K562 (cell line): ENCODE results near the gene CREG2. TPM values are rescaled to one million over a fixed set of nuclear protein-coding genes. Genes with fewer than 3 reads are reported as not detected.

ENCODE experiments used
- ATF4 ChIP-seq: fragments of 450-650 bp; formaldehyde crosslinking; IDR thresholded peaks from 2 replicates; pipeline ENCODE4 v1.4.0; 2022; ENCODE audit warnings: mild to moderate bottlenecking, moderate library complexity
- CEBPZ ChIP-seq: fragments of 150-350 bp; IDR thresholded peaks from 2 replicates; pipeline ENCODE4 v1.6.1; 2014; ENCODE audit warnings: low read depth, mild to moderate bottlenecking, low read length, borderline replicate concordance
- CGGBP1 ChIP-seq: fragments of 250-450 bp; sonication (Bioruptor Pico); IDR thresholded peaks from 2 replicates; pipeline ENCODE4 v1.9.0; 2021; ENCODE audit warnings: mild to moderate bottlenecking
- CTBP1 ChIP-seq: fragments of 450-650 bp; IDR thresholded peaks from 2 replicates; pipeline ENCODE4 v1.6.1; 2016; ENCODE audit warnings: borderline replicate concordance
- MYBL2 ChIP-seq, 2 experiments: fragments of 450-650 bp in 1 of 2; sonication (generic) in 1 of 2; formaldehyde crosslinking in 1 of 2; IDR thresholded peaks; 2 replicates each; pipeline versions ENCODE4 v1.6.1 to v1.8.1; 2017 to 2022; ENCODE audit warnings: borderline replicate concordance in 1 of 2, inconsistent platforms in 1 of 2, low read depth in 1 of 2, mild to moderate bottlenecking in 1 of 2, missing genetic modification reagents in 1 of 2, moderate library complexity in 1 of 2
- PBX2 ChIP-seq, 2 experiments: IDR thresholded peaks in 1 of 2; conservative IDR thresholded peaks in 1 of 2; 2 replicates each; pipeline ENCODE4 v1.6.1; 2016; ENCODE audit warnings: low read depth in 2 of 2, mild to moderate bottlenecking in 1 of 2, missing compliant biosample characterization in 1 of 2, missing genetic modification characterization in 1 of 2, moderate library complexity in 1 of 2
- PCBP2 ChIP-seq: fragments of 200-400 bp; formaldehyde crosslinking; IDR thresholded peaks from 2 replicates; pipeline ENCODE4 v1.6.1; 2018; ENCODE audit warnings: low read length, low read depth, mild to moderate bottlenecking, moderate library complexity; ENCODE audit not compliant: poor library complexity, severe bottlenecking
- PRMT5 ChIP-seq: sonication (generic); formaldehyde crosslinking; IDR thresholded peaks from 2 replicates; pipeline ENCODE4 v1.5.0; 2020; ENCODE audit warnings: missing genetic modification reagents
- STAT6 ChIP-seq: sonication (generic); formaldehyde crosslinking; IDR thresholded peaks from 2 replicates; pipeline ENCODE4 v1.8.1; 2023; ENCODE audit warnings: mild to moderate bottlenecking, missing genetic modification reagents
- ZBTB9 ChIP-seq: fragments of 450-650 bp; formaldehyde crosslinking; IDR thresholded peaks from 2 replicates; pipeline ENCODE4 v1.4.0; 2020; ENCODE audit warnings: mild to moderate bottlenecking, moderate library complexity
- ZC3H4 ChIP-seq: sonication (generic); formaldehyde crosslinking; IDR thresholded peaks from 2 replicates; pipeline ENCODE4 v1.9.0; 2021; ENCODE audit warnings: missing genetic modification reagents, borderline replicate concordance
- ZNF224 ChIP-seq: sonication (generic); formaldehyde crosslinking; IDR thresholded peaks from 2 replicates; pipeline ENCODE4 v1.8.0; 2022; ENCODE audit warnings: mild to moderate bottlenecking, missing genetic modification reagents
- ZNF695 ChIP-seq: fragments of 450-650 bp; formaldehyde crosslinking; IDR thresholded peaks from 2 replicates; pipeline ENCODE4 v1.4.0; 2020; ENCODE audit warnings: mild to moderate bottlenecking, moderate library complexity
- polyA plus RNA-seq, 8 experiments: library from polyadenylated mRNA; depleted of rRNA in 4 of 8; stranded (reverse) in 5 of 8; unstranded in 3 of 8; fragments of >200 nt; fragmentation: Nextera tagmentation in 2 of 8; fragmentation: Illumina TruSeq in 1 of 8; extraction: Ambion mirVana in 2 of 8; extraction: Trizol in 1 of 8; gene quantifications; 2 replicates each; pipeline versions ENCODE4 v1.2.1 to v1.2.3, GENCODE V29; 2011 to 2014; ENCODE audit warnings: inconsistent platforms in 1 of 8, missing spikeins in 1 of 8
- total RNA-seq, 7 experiments: library from RNA; depleted of rRNA in 6 of 7; stranded (reverse); fragments of >200 nt in 6 of 7; fragmentation: Illumina TruSeq in 2 of 7; extraction: Trizol in 2 of 7; gene quantifications; 2 replicates each; pipeline versions ENCODE4 v1.2.1 to v1.2.3, GENCODE V29; 2011 to 2021; ENCODE audit warnings: low replicate concordance in 1 of 7

Gene CREG2
- total and polyA plus RNA-seq, 9 of the 15 experiments (the other 6 are each of a cell fraction or from before 2014, with no cell fraction given): not detected

- TF ChIP-seq PBX2 (CRISPR knock-in tag; IDR thresholded peaks at IDR 0.05; ENCODE audit: low read depth): no peak
- TF ChIP-seq PBX2 (tag; conservative IDR thresholded peaks at IDR 0.05; ENCODE audit: low read depth): no peak
- no peak for TF ChIP-seq PRMT5
- peak; percentile 96 for TF ChIP-seq ZBTB9
- no peak for TF ChIP-seq CEBPZ
- TF ChIP-seq PCBP2: no peak
- TF ChIP-seq ZNF224 (CRISPR knock-in tag): no peak
- peak; percentile 77 for TF ChIP-seq CTBP1
- no peak for TF ChIP-seq CGGBP1 (CRISPR knock-in tag)
- TF ChIP-seq ZC3H4: no peak
- TF ChIP-seq ATF4 (CRISPR knock-in tag): 0 out of 2 replicates have a peak, but pooled peaks have one; percentile 11
- no peak for TF ChIP-seq STAT6
- no peak for TF ChIP-seq MYBL2 (IDR thresholded peaks at IDR 0.05; ENCODE audit: low read depth)
- no peak for TF ChIP-seq MYBL2 (CRISPR knock-in tag; IDR thresholded peaks at IDR 0.05; ENCODE audit: borderline replicate concordance)
- no peak for TF ChIP-seq ZNF695 (CRISPR knock-in tag)
Observed at GRCh38 chr2:101308432-101309210, 78.7 kb downstream of the CREG2 start, which contains the start of gene RNF149 (continued).
